KMS-11 (cell line): ENCODE data around the gene CST2.

Experiments used
- H2AFZ ChIP-seq: fragments of 200-600 bp; sonication (generic); 2 replicates; pipeline ENCODE4 v1.6.1; 2016; ENCODE audit warnings: antibody characterized with exemption, mixed run types, low read depth
- H3K27ac ChIP-seq: fragments of 200-600 bp; sonication (generic); 2 replicates; pipeline ENCODE4 v1.6.1; 2016; ENCODE audit warnings: mild to moderate bottlenecking, mixed run types
- H3K27me3 ChIP-seq: fragments of 200-600 bp; sonication (generic); 2 replicates; pipeline ENCODE4 v1.6.1; 2017; ENCODE audit warnings: mild to moderate bottlenecking, low read depth, mixed run types, moderate library complexity; ENCODE audit not compliant: insufficient read depth
- H3K36me3 ChIP-seq: fragments of 200-600 bp; sonication (generic); 2 replicates; pipeline ENCODE4 v1.6.1; 2017; ENCODE audit warnings: mild to moderate bottlenecking, mixed run types; ENCODE audit not compliant: insufficient read depth
- H3K4me1 ChIP-seq: fragments of 200-600 bp; sonication (generic); 2 replicates; pipeline ENCODE4 v1.6.1; 2016; ENCODE audit warnings: mild to moderate bottlenecking, low read depth, mixed run types; ENCODE audit not compliant: poor library complexity, severe bottlenecking
- H3K4me2 ChIP-seq: fragments of 200-600 bp; sonication (generic); 2 replicates; pipeline ENCODE4 v1.7.0; 2016; ENCODE audit warnings: mild to moderate bottlenecking, mixed run types
- H3K4me3 ChIP-seq: fragments of 200-600 bp; sonication (generic); IDR thresholded peaks from 2 replicates; pipeline ENCODE4 v1.6.1; 2017; ENCODE audit warnings: low read depth, low read length, mixed read lengths; ENCODE audit not compliant: insufficient read depth
- H3K79me2 ChIP-seq: fragments of 200-600 bp; sonication (generic); 2 replicates; pipeline ENCODE4 v1.6.1; 2016; ENCODE audit warnings: low read depth, mixed run types; ENCODE audit not compliant: insufficient read depth
- H3K9ac ChIP-seq: fragments of 200-600 bp; sonication (generic); 2 replicates; pipeline ENCODE4 v1.6.1; 2016; ENCODE audit warnings: mild to moderate bottlenecking, mixed run types
- H4K20me1 ChIP-seq: fragments of 200-600 bp; sonication (generic); 2 replicates; pipeline ENCODE4 v1.6.1; 2016; ENCODE audit warnings: mild to moderate bottlenecking, mixed run types; ENCODE audit not compliant: insufficient read depth
- TF ChIP-seq, protein P1 (sequence below): fragments of 200-600 bp; sonication (generic); conservative IDR thresholded peaks from 2 replicates; pipeline ENCODE4 v1.6.1; 2017; ENCODE audit warnings: low read depth, mild to moderate bottlenecking, antibody characterized with exemption, low read length, moderate library complexity, mixed read lengths

Gene CST2

DNA sequence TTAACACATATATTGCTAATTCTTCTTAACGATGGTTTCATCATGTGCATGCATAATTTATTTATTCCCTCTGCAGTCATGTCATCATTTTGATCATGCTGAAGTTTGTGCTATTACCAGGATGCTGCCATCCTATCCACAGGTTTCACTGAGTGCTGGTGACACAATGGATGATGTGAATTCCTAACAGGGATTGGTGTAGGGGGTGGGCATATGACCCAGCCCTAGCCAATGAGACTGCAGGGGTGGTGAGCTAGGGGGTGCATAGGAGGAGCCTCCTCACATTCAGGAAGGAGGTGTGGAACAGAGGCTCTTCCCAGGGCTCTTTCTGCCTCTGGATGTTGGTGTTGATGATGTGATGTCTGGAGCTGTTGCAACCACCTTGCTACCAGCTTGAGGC is 45.5 kb upstream of the CST2 start:
- Histone ChIP-seq H3K27ac (no peak overlapping the region), H2AFZ (no peak overlapping the region), H3K36me3 (no peaks in the 10 kb centered on the region), H3K27me3 (no peaks in the 10 kb centered on the region), H4K20me1 (no peaks in the 10 kb centered on the region), H3K4me1 (no peaks in the 10 kb centered on the region), H3K9ac (no peak overlapping the region), H3K4me3 (no peak overlapping the region), H3K4me2 (no peak overlapping the region), H3K79me2 (no peaks in the 10 kb centered on the region)
- TF ChIP-seq, protein P1, sequence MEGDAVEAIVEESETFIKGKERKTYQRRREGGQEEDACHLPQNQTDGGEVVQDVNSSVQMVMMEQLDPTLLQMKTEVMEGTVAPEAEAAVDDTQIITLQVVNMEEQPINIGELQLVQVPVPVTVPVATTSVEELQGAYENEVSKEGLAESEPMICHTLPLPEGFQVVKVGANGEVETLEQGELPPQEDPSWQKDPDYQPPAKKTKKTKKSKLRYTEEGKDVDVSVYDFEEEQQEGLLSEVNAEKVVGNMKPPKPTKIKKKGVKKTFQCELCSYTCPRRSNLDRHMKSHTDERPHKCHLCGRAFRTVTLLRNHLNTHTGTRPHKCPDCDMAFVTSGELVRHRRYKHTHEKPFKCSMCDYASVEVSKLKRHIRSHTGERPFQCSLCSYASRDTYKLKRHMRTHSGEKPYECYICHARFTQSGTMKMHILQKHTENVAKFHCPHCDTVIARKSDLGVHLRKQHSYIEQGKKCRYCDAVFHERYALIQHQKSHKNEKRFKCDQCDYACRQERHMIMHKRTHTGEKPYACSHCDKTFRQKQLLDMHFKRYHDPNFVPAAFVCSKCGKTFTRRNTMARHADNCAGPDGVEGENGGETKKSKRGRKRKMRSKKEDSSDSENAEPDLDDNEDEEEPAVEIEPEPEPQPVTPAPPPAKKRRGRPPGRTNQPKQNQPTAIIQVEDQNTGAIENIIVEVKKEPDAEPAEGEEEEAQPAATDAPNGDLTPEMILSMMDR: no peak

GRCh38 chr20:23870461-23870860 is 43.9 kb upstream of the CST2 start:
- TF ChIP-seq, protein P1: no peak
- no peaks in the 10 kb centered on the region for H3K79me2 ChIP-seq
- H3K27me3 ChIP-seq: no peaks in the 10 kb centered on the region
- no peak overlapping the region for H2AFZ ChIP-seq
- no peak overlapping the region for H3K4me2 ChIP-seq
- H4K20me1 ChIP-seq: no peaks in the 10 kb centered on the region
- no peak overlapping the region for H3K27ac ChIP-seq
- no peak overlapping the region for H3K9ac ChIP-seq
- no peaks in the 10 kb centered on the region for H3K4me1 ChIP-seq
- no peaks in the 10 kb centered on the region for H3K36me3 ChIP-seq
- no peak overlapping the region for H3K4me3 ChIP-seq

DNA sequence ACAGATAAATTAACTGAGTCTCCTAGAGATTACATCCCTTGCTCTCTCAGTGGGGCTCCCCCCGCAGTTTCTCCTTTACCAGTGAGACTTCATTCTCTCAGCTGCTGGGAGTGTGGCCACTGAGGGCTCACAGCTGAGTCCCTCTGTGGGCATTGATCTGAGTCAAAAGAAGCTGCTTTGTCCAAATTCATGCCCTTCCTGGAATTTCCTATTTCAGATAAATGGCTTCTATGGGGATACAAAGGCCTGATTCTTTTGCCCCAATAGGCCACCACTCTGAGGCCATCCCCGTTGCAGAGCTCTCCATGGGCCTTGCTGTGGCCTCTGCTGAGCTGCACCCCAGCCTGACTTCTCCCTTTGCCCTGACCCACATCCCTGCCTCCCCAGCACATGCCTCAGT is 43.0 kb upstream of the CST2 start:
- Histone ChIP-seq H3K79me2 (no peaks in the 10 kb centered on the region), H3K27ac (no peak overlapping the region), H3K36me3 (no peaks in the 10 kb centered on the region), H3K4me2 (no peak overlapping the region), H4K20me1 (no peaks in the 10 kb centered on the region), H3K4me1 (no peaks in the 10 kb centered on the region), H3K9ac (no peak overlapping the region), H2AFZ (no peak overlapping the region), H3K4me3 (no peak overlapping the region), H3K27me3 (no peaks in the 10 kb centered on the region)
- TF ChIP-seq, protein P1: no peak

GRCh38 chr20:23868321-23868720 is 41.8 kb upstream of the CST2 start:
- Histone ChIP-seq H3K79me2 (no peaks in the 10 kb centered on the region), H3K4me1 (no peaks in the 10 kb centered on the region), H4K20me1 (no peaks in the 10 kb centered on the region), H3K4me3 (no peak overlapping the region), H3K9ac (no peak overlapping the region), H3K27me3 (no peaks in the 10 kb centered on the region), H2AFZ (no peak overlapping the region), H3K4me2 (no peak overlapping the region), H3K27ac (no peak overlapping the region), H3K36me3 (no peaks in the 10 kb centered on the region)
- TF ChIP-seq, protein P1: no peak
